ENCODE results near the gene PYGO2.
"Not testable (repeated sequence)": the region's sequence is repeated elsewhere in the genome, so short reads cannot be mapped to it uniquely, and the experiment has no call there.

Gene PYGO2

DNA sequence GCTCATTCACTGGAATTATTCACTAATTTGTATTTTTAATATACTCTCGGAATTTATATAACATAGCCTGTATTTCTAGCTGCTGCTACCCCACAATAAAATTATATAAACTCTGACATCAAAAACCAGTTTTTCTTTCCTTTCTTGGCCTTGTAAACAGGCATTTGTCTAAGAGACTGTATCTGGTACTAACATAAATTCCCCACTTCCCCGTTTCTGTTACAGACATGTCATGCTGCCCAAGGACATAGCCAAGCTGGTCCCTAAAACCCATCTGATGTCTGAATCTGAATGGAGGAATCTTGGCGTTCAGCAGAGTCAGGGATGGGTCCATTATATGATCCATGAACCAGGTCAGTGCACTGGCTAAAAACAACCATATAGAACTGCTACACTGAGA lies 16.2 kb upstream of the PYGO2 start:
- not testable (repeated sequence) for DNase-seq

DNA sequence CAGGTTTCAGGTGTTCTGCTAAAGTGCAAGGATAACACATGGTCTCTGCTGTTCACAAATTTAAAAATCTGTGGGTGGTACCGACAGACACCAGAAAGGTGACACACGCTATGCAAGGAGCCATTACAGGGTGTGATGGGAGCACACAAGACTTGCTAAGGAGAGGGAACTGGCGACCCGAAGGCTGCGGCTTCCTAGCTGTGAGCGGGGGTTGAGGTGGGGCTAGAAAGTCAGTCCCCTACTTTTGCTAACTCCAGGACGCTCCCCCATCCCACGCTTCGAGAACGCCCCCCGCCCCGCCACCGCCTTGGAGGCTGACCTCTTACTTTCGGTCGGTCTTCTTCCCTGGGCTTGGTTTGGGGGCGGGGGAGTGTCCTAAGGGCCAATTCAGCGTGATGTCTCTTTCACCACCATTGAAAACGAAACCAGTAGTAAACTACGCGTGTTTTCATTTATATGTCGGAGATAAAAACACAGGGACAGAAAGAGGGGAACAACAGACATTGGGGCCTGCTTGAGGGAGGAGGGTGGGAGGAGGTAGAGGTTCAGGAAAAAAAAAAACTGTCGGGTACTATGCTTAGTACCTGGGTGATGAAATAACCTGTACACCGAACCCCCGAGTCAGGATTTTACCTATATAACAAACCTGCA lies 14.0 kb upstream of the PYGO2 start:
- peak; percentile 69 for DNase-seq

DNA sequence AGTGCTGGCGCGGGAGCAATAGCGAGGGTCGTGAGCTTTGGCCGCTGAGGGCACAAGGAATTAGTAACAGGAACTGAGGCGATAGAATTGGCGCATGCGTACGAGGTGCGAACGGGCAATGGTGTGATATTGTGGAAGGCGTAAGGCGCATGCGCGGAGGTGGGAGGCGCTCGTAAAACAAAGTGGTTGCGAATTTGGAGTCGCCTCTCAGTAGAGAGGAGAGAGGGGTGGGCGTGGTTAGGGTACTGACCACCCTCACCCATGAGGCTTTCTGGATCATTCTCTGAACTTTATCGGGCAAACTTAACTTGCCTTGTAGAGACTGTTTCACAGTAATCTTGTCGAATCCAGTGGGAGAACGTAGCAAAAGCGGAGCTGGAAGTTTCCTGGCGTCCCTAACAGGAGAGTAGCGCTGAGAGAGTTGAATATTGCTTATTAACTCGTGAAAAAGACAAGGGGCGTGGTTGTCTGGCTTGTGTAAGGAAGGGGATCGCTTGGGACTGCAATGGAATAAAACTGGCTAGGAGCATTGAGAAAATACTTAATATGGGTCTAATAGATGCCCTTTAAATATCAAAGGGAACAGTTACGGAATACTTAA lies 13.3 kb upstream of the PYGO2 start:
- peak; percentile 99 for DNase-seq

DNA sequence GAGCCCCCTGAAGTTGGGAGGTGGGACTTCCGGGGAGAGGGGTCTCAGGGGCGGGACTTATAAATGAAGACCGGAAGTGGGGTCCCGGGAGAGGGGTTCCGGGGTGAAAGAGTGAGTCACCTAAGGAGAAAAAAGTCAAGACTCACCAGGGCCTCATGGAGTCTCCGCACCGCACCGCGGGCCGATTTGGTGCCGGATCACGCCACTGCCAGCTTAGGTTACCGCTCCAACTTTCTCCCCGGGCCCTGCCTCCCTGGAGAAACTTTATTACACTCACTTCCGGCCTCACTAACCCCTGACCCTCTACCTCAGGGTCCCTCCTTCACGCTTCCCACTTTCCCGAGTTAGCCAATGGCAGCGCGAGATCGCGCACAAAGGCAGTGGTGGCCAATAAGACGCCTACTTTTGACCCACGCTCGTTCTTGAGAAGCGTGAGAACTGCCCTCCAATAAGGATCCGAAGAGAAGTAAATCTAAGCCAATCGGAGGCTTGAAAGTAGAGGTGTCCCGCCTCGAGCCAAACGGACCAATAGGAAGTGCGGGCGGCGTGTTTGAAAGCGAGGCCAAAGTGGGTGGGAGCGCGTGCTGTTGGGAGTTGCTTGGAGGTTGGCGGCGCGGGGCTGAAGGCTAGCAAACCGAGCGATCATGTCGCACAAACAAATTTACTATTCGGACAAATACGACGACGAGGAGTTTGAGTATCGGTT lies 12.7 kb upstream of the PYGO2 start, which contains the start of gene CKS1B:
CKS1B (plus strand) TSS at position 580 of the 706 bp plus-strand sequence; CDS start at position 645, 65 bp downstream.
- peak; percentile 100 for DNase-seq

DNA sequence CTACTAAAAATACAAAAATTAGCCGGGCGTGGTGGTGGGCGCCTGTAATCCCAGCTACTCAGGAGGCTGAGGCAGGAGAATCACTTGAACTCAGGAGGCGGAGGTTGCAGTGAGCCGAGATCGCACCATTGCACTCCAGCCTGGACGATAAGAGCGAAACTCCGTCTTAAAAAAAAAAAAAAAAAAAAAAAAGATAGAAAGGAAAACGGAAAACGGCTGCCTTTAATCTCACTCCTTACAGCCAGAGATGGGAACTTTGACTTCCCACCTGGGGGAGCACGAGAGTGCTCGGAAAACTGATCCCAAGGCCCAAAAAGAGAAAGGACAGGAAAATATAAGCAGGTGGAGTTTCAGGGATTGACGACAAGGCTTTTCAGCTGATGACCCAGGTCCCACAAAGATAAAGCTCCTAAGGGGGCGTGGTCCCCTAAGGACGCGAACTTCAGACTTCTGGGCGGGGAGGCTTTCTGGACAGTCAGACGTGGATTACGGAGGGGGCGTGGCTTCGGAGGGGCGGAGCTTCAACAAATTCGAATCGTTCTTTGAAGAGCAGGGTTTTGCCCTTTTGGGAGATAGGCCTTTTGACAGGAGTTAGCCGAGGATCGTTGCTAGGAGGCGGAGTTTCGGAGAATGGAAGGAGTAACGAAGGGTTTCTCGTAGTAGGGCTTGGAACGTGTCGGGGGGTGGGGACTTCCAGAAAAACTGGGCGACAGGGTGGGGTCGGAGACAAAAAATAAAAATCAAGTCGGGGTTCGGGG lies 11.9 kb upstream of the PYGO2 start:
- DNase-seq, result peak; percentile 96

DNA sequence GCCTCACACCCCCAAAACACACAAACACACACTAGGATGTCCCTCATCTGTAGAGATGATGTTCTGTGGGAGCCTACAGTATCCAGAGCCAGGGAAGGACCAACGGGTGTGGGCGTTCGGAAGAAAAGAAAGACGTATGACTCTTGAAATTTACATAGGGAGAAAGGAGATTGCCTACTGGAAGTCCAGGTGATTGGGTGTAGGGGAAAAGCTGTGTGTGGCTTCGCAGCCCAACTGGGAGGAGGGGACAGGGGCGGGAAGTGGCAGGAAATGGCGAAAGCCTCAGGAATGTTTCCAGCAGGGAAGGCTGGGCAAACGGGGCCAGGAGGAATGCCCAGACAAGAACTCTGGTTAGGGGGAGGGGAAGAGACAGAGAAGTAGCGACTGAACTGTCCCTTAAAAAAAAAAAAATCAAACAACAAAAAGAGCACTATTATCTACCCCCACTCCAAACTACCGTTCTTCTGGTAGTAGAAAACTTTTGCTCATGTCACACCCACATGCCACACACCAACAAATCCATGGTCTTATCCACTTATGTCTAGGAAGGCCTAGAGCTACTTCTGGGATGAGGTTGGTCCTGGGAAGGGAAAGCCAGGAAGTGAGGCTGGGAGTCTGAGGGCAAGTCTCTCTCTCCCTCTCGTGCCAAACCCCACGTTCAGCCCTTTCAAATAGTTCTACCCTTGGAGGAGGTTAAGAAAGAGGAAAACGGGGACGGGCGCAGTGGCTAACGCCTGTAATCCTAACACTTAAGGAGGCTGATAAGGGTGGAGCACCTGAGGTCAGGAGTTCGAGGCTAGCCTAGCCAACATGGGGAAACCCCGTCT lies 11.1 kb upstream of the PYGO2 start:
- peak; percentile 89 for DNase-seq

DNA sequence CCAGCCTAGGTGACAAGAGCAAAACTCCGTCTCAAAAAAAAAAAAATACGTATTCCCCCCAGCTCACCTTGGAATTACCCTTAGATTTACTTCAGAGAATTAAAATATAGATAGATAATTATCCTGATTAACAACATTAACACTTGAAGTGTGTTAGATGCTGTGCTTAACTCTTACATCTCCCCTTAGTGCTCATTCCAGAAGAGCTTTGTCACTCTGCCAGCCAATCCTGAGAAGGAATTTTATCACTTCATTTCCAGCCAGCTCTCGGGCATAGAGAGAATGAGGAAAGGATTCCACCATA lies 10.6 kb upstream of the PYGO2 start:
- DNase-seq, result peak; percentile 82

DNA sequence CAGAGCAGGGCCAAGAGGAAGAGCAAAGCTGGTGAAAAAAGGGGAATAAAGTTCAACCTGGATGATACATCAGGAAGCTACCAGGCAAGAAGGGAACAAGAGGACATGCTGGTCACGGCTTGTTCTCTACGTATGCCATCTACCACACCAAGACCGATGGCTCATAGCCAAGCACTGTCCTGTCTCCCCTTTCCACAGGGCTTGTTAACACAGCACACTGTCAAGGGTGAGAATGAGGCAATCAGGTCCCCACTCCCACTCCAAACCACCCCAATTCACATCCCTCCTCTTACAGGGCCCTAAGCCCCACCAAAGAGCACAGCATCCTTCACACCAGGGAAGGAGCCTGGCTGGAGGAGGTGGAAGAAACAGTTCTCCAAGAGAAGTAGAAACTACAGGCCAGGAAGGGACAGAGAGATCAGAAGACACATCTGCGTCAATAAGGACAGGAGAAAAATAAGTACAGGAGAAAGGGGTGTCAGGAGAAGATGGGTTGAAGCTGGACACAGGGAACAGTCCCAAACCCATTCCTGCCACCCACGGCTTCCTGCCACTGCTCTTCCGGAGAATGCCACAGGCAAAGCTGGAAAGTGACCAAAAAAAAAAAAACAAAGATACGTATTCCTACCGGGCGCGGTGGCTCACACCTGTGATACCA lies 9.9 kb upstream of the PYGO2 start:
- DNase-seq, result no peak

DNA sequence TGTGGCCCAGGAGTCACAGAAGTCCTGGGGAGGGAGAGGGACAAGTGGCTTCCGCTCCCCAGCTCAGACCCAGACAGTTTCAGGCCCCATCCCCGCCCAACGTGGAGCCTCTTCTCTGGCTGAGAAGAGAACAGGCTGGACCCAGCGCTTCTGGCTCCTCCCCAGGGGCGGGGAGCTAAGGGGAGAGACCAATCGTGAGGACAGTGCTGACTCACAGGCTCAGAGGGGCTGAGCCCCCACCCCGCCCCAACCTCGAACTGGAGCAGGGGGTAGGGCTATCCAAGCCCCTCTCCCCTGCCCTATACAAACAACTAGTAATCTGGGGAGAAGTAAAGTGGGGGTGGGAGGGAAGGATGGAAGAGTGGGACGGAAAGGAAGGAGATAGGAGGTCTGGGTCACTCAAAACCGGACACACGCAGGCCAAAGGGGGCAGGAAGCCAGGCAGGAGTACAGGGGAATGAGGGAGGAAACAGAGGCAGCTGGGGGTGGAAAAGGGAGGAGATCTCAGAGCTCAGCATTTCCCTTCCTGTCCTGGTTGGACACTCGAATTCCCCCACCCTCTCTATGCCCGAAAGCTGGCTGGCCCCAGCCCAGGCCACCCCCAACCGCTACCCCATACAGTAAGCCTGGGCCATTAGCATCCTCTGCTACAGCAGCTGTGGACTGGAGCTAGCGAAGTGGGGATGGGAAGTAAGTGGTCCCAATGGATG lies 9.2 kb upstream of the PYGO2 start, which contains the start of gene SHC1:
SHC1 (minus strand) TSS at position 117 of the 710 bp plus-strand sequence. CDS start 221 bp downstream, outside the sequence.
- DNase-seq, result peak; percentile 91

DNA sequence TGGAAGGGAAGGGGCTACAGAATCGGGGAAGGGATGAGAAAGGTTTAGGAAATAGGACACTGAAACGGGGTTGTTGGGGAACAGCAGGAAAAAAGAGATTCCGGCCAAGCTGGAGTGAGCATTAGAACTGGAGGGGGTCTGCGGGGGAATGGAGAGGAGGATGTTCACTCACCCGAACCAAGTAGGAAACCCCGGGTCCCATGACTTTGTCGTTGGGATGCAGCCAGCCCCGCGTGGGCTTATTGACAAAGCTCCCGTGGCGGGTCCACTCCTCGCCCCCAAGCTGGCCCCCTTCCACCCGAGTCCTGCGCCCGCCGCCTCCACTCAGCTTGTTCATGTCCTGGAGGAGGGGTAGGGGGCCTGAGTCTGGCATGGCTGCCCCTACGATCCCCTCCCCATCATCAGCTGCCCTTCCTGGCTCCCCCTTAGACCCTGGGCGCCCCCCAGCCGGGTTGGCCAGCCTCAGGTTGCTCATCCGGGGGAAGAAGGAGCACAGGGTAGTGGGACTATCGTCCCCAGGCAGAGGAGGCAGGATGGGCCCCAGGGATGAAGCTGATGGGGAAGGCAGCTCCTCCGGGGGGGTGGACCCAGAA lies 8.4 kb upstream of the PYGO2 start:
- no peak for DNase-seq

DNA sequence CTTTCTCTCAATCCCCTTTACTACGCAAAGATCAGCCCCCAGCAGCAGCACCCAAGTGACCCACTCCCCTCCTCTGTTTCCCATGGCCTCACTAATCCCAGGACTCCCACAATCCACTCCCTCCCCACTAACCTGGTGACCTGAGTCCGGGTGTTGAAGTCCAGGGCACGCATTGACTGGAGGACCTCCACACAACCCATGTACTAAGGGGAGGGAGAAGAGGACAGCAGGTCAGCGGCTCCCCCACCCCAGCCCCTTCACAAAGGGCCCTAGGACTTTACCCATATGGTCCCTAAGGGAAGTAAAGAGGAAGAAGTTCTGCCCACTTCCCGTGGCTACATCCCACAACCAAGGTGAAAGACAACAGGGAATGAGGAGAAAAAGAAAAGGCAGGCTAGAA lies 7.7 kb upstream of the PYGO2 start:
- no peak for DNase-seq

DNA sequence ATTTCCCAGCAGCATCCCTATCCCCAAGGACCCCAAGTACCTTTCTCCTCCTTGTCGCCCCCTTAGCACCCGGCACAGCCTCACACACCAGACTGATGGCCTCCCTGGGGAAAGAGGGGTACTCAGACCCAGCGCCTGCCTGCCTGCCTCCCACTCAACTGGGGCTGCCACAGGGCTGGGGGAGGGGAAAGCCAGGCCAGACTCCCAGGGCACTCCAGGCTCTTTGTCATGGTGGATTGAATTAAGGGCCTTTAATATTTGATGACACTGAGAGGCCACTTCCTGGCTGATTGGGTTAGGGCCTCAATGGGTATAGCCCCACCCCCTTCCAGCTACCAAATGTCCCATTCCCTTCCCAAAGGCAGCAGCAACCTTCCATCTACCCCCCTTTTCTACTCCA lies 7.1 kb upstream of the PYGO2 start:
- DNase-seq, result no peak

DNA sequence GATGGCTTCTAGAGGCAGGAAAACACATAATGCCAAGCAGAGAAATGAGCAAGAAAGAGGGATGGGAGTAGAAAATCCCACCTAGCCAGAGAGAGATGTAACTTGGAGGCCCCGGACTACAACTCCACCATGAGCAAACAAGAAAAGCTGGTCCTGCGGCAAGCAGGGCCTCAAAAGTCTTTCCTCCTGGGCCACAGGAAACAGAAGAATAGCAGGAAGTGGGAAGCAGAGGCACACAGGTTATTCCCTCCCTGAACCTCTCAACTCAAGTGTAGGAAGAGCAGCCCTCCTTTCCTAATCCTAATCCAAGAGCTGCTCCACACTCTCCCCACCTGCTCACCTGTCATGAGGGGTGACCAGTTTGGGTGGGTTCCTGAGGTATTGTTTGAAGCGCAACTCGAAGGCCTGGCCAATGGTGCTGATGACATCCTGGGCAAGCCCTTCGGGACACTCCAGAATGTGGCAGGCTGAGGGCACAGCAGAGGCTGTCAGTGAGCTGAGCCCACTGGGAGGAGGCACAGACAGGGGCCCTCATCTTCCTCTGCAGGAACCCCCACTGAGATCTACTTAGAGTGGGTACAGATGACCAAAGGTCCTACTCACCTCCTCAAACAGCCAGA lies 5.9 kb upstream of the PYGO2 start:
- no peak for DNase-seq

DNA sequence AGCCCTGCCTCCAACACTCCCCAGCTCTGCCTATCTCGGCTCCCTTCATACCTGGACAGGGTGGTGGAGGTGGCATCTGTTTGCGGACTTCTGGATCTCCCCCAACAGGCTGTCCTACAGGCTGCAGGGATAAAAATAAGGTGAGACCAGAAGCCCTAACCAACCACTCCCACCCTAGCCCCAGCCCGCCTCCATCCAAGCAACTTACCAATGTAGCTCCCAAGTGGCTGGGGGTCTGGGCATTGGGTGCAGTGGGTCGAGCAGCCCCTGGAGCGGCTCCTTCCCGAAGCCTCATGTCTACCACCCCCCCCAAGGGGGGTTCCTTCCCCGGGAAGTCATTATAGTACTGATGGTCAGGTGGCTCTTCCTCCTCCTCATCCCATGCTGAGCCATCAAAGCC lies 4.5 kb upstream of the PYGO2 start:
- no peak for DNase-seq

DNA sequence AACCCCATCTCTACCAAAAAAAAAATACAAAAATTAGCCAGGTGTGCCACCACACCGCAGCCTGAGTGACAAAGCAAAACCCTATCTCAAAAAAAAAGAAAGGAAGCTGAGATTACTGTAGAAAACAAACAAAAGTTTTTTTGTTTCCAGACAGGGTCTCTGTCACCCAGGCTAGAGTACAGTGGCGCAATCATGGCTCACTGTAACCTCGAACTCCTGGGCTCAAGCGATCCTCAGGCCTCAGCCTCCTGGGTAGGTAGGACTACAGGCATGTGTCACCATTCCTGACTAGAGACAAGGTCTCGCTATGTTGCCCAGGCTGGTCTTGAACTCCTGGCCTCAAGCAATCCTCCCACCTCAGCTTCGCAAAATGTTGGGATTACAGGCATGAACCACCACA lies 2.8 kb upstream of the PYGO2 start:
- DNase-seq, result no peak

DNA sequence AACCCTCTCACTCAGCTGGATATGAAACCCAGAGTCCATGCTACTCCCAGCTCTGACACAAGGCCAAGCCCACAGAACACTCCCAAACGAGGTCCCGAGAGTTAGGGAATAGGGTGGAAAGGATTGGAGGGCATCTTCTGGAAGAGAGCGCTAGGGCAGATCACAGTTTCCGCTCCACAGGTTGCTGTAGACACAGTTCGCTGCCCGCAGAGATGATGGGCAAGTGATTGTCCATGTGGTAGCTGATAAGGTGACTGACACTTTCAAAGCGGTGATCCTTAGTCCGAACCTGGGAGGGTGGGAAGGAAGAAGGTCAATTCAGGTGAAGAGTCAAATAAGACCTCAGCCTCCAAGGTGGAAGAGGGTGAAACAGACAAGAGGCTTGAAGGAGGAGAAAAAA lies 2.1 kb upstream of the PYGO2 start:
- no peak for DNase-seq

DNA sequence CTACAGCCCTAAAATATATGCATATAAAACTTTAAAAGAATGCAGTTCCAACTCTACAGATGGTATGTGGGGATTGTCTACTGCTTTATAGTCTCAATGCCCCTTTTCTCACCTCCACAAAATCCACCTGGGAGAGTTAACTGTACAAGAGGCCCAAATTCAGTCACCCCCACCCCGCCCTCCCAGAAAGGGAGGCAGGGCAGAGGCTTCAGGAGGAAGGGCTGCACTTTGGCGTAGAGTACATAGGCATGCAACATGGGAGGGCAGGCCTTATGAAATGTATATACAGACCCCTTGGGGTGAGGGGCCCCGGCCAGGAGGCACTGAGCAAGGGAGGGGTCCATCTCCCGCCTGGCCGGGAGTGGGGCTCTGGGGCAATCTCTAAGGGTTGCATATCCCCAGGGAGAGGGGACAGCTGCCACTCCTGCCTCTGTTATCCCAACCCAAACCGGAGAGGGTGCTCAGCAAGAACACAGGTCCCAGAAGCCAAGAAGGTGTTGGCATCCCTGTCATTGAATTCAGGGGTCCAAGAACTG lies 1.3 kb upstream of the PYGO2 start:
- no peak for DNase-seq

DNA sequence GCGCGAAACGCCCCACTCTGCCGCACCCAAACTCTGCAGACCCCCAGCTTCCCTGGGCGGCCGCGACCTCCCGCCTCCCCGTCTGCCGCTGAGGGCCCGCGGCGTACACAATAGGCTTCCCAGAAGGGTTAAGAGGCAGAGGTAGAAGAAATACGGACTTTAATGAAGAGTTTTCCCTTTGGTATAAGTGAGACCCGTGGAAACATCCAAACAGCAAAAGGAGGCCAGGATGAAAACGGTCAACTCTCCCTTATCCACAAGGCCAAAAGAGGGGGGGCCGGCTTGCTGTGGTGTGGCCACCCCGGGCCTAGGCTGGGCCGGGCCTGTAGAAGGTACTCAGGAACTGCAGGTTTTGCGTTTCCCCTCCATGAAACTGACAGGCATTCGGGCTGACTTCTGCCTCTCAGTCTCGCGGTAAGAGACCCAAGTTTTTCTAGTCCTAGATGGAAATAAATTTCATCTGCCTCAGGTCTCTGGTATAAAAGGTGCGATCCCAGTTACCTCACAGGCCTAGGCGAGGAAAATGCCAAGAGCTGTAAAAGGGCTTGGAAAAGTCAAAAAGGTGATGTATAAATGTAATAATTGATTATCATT lies 671 bp upstream of the PYGO2 start:
- DNase-seq, result no peak

DNA sequence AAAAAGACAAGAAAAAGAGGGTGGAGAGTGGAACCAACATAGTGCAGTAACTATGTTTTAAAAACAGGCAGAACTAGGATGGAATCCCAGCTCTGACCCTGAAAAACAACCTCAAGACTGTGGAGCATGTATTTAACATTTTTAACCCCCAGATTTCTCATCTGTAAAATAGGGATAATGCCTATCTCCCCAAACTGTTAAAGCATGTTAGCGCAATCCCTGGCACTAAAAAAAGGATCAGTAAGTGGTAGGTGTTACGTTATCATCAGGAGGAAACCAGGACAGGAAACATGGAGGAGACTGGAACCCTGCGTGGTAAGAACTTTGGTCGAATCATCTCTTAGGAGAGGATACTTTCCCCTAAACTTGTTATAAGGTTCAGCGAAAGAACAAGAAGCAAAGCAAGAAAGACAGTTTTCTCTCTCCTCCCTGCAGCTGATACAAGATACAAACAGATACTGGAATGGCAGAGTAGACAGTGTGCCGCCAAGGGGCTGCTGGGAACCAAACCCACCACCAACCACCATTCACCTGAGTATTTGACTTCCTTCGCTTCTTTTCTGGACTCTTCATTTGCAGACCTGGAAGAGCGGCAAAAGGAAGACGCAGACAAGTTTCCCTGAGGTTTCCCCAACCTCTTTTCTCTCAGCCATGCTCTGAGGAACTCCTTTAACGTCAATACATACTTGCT lies 991 bp downstream of the PYGO2 start:
- no peak for DNase-seq
